Stimulated activated CD8-positive, alpha-beta memory T cell treated with anti-CD3 and anti-CD28 coated beads, Interleukin-15, amount 100 ng/mL, for 24 hours (primary cell): Measurements from ENCODE around the gene MTMR10.

Experiments used
- DNase-seq: peaks from one replicate; pipeline ENCODE4 v3.0.0-alpha.2; 2020; ENCODE audit warnings: low read depth

MTMR10 gene

DNA sequence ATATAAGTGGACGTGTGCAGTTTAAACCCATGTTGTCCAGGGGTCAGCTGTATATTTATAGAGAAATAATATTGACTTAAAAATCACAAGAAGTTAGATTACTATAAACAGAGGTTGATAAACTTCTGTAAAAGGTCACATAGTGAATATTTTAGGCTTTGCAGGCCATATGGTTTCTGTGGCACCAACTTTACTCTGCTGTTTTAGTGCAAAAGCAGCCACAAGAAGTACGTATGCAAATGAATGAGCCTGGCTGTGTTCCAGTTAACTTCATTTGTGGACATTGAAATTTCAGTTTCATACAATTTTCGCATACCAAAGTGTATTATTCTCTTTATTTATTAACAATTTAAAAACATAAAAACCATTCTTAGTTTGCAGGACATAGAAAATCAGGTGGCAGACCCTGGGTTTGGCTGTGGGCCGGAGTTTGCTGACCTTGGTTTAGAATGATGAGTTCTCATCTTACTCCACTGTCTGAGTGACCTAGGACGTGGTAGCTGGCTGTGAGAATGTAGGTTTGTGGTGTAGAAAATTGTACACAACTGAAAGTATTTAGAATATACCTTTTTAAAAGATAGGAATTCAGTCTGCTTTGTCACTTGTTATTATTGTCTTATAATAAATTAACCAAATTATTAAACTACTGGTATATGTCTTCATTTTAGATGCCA is 71.4 kb downstream of the MTMR10 start:
- DNase-seq, result no peak

DNA sequence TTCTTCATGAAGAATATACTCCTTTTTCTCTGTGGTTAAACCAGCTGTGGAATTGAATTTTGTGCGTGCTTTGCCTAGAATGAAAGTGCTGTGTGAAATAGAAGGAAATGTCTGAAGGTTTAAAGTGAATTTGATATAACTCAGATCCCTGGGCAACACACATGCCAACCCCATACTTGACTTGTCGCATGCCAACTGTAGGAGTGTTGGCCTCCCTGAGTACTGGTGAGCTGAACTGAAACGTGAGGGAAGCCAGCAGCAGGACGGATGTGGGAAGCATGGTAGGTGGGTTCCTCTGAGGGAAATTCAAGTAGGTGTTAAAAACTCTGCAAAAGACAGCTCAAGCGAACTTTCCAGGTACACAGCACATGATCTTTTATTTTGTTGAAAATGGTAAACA is 73.1 kb downstream of the MTMR10 start:
- no peak for DNase-seq

DNA sequence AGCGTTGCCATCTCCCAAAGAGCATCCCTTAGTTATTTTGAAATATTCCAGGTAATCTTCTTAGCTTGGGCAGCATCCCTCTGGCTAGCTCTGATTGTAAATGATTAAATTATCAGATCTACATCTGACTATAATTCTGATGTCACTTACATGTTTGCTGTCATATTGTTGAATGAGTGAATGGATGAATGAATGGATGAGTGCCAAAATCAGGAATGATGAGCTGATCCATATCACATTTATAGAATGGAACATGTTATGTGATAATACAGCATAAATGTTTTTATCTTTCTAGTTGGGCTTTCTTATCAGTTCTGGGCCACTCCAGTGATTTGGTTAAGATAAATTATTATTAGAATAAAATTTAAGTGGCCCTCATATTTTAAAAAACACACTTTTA is 73.8 kb downstream of the MTMR10 start:
- DNase-seq, result no peak

DNA sequence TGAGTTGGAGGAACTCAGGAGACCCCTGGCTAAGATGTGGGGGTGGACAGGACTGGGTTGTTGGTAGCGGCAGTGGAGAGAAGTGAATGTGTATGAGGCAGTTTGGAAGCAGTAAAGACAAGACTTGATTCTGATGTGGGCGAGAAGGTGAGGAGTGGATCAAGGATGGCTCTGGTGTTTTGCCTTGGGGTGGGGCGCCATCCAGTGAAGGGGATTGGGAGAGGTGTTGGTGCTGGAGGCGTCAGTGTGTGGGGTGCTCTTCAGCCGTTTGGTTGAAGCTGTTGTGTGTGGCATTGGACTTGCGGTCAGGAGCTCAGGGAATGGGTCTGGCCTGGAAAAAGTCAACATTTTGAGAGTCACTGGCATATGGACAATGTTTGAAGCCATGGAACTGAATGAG is 74.4 kb downstream of the MTMR10 start:
- DNase-seq, result no peak

DNA sequence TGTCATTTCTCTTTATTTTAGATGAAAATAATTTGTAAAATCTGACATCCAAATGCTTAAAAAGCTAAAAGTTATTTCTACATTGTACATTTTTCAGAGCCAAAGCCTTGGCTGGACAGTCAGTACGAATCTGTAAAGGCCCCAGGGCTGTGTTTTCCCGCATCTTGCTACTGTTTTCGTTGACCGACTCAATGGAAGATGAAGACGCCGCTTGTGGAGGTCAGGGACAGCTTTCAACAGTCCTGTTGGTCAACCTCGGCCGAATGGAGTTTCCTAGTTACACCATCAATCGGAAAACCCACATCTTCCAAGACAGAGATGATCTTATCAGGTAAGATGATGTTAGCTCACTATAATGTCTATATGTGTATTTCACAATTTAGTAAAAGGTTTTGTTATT is 77.7 kb downstream of the MTMR10 start:
- DNase-seq, result no peak

DNA sequence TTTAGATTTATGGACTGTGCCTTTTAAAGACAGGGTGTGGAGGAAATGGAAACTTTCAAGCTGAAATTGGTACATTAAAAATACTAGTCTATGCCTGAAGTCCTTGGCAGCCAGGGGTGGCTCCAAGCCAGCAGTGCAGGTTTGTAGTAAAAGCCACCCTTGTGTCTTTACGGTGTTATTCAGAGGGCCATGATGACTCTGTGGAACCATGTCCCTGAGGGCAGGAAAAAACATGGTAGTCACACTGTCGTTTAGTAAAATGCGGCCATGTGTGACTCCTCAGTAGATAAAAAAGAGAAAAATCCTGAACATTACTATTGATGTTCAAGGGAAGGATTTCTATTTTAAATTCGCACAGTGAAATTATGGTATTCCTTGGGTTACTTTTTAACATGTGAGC is 85.1 kb downstream of the MTMR10 start:
- no peak for DNase-seq

DNA sequence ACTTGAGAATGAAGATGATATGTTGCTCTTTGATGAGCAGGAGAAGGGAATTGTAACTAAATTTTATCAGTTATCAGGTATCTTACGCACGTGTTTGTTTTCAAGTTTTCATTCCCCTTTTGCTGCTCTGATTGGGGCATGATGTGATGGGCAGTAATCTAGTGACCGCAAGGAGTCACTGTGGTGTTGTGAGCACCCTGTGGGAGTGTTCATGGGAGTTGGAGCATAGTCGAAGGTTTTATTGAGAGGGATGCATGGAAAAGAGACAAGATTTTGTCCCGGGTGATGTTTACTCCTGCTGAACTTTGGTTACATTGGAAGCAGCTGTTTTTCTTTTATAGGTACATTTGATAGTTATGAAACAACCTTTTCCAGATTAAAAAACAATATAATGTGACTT is 85.6 kb downstream of the MTMR10 start:
- DNase-seq, result no peak

DNA sequence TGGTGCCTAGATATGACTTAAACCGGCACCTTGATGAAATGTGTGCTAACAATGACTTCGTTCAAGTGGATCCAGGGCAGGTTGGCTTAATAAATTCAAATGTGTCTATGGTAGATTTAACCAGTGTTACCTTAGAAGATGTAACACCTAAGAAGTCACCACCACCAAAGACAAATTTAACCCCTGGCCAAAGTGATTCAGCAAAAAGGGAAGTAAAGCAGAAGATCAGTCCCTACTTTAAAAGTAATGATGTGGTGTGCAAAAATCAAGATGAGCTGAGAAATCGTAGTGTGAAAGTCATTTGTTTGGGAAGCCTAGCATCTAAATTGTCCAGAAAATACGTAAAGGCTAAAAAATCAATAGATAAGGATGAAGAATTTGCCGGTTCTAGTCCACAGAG is 86.6 kb downstream of the MTMR10 start:
- DNase-seq, result no peak

DNA sequence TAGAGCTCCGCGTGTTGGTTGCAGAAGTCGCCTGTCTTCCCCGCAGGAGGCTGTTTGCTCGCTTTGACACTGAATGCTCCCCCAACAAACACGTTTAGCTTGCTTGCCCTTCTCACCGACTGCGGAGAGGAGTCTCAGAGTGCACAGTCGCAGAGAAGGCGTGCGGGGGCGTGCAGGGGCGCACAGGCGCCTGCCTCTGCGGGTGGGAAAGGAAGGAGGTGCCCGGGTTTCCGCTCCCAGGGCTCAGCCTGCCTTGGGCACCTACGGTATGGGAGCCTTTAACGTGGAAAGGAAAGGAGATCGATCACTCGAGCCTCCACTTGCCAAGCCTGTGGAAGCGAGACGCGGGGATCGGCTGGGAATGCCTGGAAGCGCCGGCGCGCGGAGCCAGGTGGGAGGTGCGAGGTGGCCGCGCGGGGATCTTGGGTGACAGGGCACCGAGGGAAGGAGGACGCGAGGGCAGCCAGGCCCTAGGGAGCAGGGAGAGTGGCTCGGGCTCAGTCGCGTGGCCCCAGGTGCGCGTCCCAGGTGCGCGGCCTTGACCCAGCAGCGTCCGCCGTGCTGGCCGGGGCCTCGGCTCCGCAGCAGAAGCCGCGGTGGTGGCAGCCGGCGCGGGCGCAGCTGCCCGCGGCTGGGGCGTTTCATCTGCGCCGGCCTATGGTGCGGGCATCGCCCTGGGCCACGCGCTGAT is 87.8 kb downstream of the MTMR10 start, which contains the start of gene FAN1:
FAN1 (plus strand) TSS at position 419 of the 691 bp plus-strand sequence. CDS start 749 bp downstream, outside the sequence.
- DNase-seq, result peak; percentile 58

DNA sequence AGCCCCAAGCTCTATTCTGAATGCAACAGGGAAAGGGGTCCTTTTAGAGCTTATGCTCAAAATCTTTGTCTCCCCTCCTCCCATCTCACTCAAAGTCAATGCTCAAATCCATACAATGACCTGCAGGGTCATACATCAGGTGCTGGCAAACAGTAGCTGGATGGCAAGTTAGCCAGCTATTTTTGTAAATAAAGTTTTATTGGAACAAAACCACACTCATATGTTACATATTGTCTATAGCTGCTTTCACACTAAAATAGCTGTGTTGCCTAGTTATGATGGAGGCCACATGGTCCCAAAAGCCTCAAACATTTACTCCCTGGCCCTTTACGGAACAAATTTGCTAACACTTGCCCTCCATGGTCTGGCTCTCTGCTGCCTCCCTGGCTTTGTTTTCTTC is 89.5 kb downstream of the MTMR10 start:
- DNase-seq, result no peak

DNA sequence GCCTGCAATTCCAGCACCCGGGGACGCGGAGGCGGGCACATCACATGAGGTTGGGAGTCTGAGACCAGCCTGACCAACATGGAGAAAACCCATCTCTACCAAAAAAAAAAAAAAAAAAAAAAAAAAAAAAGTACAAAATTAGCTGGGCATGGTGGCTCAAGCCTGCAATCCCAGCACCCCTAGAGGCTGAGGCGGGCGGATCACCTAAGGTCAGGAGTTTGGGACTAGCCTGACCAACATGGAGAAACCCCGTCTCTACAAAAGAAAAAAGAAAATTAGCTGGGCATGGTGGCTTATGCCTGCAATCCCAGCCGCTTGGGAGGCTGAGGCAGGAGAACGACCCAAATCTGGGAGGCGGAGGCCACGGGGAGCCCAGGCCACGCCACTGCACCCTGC is 95.2 kb downstream of the MTMR10 start:
- DNase-seq, result no peak

DNA sequence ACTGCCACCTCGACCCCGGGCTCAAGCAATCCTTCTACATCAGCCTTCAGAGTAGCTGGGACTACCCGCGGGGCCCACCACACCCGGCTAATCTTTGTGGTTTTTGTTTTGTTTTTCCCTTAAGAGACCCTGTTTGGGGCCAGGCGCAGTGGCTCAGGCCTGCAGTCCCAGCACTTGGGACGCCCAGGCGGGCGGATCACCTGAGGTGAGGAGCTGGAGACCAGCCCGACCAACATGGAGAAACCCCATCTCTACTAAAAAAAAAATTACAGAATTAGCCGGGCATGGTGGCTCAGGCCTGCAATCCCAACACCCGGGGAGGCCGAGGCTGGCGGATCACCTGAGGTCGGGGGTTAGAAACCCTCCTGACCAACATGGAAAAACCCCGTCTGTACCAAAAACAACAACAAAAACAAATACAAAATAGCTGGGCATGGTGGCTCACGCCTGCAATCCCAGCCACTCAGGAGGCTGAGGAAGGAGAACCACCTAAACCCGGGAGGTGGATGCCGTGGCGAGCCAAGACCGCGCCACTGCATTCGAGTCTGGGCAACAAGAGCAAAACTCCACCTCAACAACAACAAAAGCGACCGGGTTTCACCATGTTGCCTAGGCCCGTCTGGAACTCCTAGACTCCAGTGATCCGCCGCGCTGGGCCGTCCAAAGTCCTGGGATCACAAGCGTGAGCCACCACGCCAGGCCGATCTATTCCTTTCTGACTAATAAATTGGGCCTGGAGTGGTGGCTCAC is 95.8 kb downstream of the MTMR10 start:
- DNase-seq, result no peak

DNA sequence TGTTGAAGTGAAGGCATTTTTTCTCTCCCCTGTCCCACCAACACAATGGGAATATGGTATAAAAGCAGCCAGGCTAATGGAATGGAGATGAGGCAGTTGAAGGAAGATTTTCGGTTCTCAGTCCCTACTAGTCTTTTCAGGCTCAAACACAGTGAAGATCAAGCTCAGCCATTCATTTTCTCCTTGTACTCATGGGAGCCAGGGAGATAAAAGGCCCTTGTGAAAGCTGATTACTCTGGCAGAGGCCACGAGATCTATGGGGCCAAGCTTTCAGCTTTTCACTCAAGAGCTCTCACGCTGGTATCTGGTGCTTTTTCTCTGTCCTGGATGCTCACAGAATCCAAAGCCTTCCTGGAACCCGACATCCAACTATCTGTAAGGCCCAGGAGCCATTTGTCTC is 102.2 kb downstream of the MTMR10 start:
- DNase-seq, result no peak
